PC-3 (cell line): Measurements from ENCODE around the gene DIP2A. TPM values are rescaled to one million over a fixed set of nuclear protein-coding genes. Genes with fewer than 3 reads are reported as not detected.

Experiments used
- ATAC-seq: fragments of 200-7000 bp; cut with Tn5 transposase; 2 replicates; pipeline ENCODE4 v1.9.1; 2020; ENCODE audit warnings: mild to moderate bottlenecking, moderate library complexity
- BruUV-seq: library from RNA; stranded (reverse); fragments of 400-500 nt; replicated peaks from 2 replicates; lab custom pipeline; 2021; lab: Mats Ljungman, UMichigan
- CTCF ChIA-PET: fragments of 300-600 bp; sonication (Branson Sonifier 250); formaldehyde crosslinking; loops from one replicate; lab custom pipeline; 2022; ENCODE audit warnings: antibody characterized with exemption; lab: Charles Lee
- POLR2A ChIA-PET: fragments of 300-600 bp; sonication (Branson Sonifier 250); formaldehyde crosslinking; loops from one replicate; lab custom pipeline; 2022; ENCODE audit warnings: antibody characterized with exemption; ENCODE audit not compliant: unreplicated experiment; lab: Charles Lee
- DNase-seq: peaks from one replicate; pipeline ENCODE4 v3.0.0-alpha.2; 2015
- H2AFZ ChIP-seq: fragments of 300-600 bp; sonication (generic); 2 replicates; pipeline ENCODE4 v1.6.0; 2016; ENCODE audit warnings: antibody characterized with exemption, low read length
- H3F3A ChIP-seq: fragments of 300-600 bp; sonication (generic); one replicate; pipeline ENCODE4 v1.6.0; 2017; ENCODE audit warnings: antibody characterized with exemption, low read length, control low read depth, mild to moderate bottlenecking; ENCODE audit not compliant: unreplicated experiment
- H3K27ac ChIP-seq: fragments of 300-600 bp; sonication (generic); 2 replicates; pipeline ENCODE4 v1.5.1; 2016; ENCODE audit warnings: mild to moderate bottlenecking, low read length
- H3K27me3 ChIP-seq: fragments of 300-600 bp; sonication (generic); 2 replicates; pipeline ENCODE4 v1.6.1; 2016; ENCODE audit warnings: low read length, mixed read lengths
- H3K36me3 ChIP-seq: fragments of 300-600 bp; sonication (generic); 2 replicates; pipeline ENCODE4 v1.6.1; 2016; ENCODE audit warnings: low read depth, mixed run types, low read length, mixed read lengths
- H3K4me1 ChIP-seq: fragments of 300-600 bp; sonication (generic); 2 replicates; pipeline ENCODE4 v1.5.1; 2016; ENCODE audit warnings: low read length; ENCODE audit not compliant: insufficient read depth
- H3K4me2 ChIP-seq: fragments of 300-600 bp; sonication (generic); 2 replicates; pipeline ENCODE4 v1.6.0; 2016; ENCODE audit warnings: low read length
- H3K4me3 ChIP-seq: fragments of 300-600 bp; sonication (generic); 2 replicates; pipeline ENCODE4 v1.5.1; 2016; ENCODE audit warnings: mild to moderate bottlenecking, low read length, mixed read lengths
- H3K79me2 ChIP-seq: fragments of 300-600 bp; sonication (generic); 2 replicates; pipeline ENCODE4 v1.6.1; 2017; ENCODE audit warnings: low read length, mixed read lengths
- H3K9ac ChIP-seq: fragments of 300-600 bp; sonication (generic); 2 replicates; pipeline ENCODE4 v1.6.0; 2016; ENCODE audit warnings: mild to moderate bottlenecking, low read length
- H3K9me2 ChIP-seq: fragments of 300-600 bp; sonication (generic); replicated peaks from 2 replicates; pipeline ENCODE4 v1.6.1; 2016; ENCODE audit warnings: mixed run types, low read length, mixed read lengths
- H3K9me3 ChIP-seq: fragments of 300-600 bp; sonication (generic); 2 replicates; pipeline ENCODE4 v1.6.1; 2016; ENCODE audit warnings: low read length, mixed read lengths
- H4K20me1 ChIP-seq: fragments of 300-600 bp; sonication (generic); 2 replicates; pipeline ENCODE4 v1.6.1; 2016; ENCODE audit warnings: low read length, mixed read lengths
- EZH2 ChIP-seq: fragments of 300-600 bp; sonication (generic); IDR thresholded peaks from one replicate; pipeline ENCODE4 v1.6.1; 2017; ENCODE audit warnings: antibody characterized with exemption, mild to moderate bottlenecking, low read length; ENCODE audit not compliant: unreplicated experiment
- EZH2phosphoT487 ChIP-seq: fragments of 300-600 bp; sonication (generic); IDR thresholded peaks from 2 replicates; pipeline ENCODE4 v1.6.1; 2018; ENCODE audit warnings: mild to moderate bottlenecking, antibody characterized with exemption, low read length, borderline replicate concordance
- intact Hi-C: fragments of 100-400 bp; cut with micrococcal nuclease; formaldehyde crosslinking; loops from 2 replicates; pipeline ENCODE4 v1.9.0; 2023
- total RNA-seq: library from RNA; depleted of rRNA; stranded (reverse); fragments of >200 nt; gene quantifications from 2 replicates; pipeline ENCODE4 v1.2.3, GENCODE V29; 2014
- TF ChIP-seq, protein P1 (sequence below): fragments of 300-600 bp; sonication (generic); conservative IDR thresholded peaks from 2 replicates; pipeline ENCODE4 v1.5.1; 2017; ENCODE audit warnings: antibody characterized with exemption, low read depth, mild to moderate bottlenecking, low read length

DIP2A gene
- total RNA-seq, 1 experiment from 2014 or later, result 23.7 TPM

DNA sequence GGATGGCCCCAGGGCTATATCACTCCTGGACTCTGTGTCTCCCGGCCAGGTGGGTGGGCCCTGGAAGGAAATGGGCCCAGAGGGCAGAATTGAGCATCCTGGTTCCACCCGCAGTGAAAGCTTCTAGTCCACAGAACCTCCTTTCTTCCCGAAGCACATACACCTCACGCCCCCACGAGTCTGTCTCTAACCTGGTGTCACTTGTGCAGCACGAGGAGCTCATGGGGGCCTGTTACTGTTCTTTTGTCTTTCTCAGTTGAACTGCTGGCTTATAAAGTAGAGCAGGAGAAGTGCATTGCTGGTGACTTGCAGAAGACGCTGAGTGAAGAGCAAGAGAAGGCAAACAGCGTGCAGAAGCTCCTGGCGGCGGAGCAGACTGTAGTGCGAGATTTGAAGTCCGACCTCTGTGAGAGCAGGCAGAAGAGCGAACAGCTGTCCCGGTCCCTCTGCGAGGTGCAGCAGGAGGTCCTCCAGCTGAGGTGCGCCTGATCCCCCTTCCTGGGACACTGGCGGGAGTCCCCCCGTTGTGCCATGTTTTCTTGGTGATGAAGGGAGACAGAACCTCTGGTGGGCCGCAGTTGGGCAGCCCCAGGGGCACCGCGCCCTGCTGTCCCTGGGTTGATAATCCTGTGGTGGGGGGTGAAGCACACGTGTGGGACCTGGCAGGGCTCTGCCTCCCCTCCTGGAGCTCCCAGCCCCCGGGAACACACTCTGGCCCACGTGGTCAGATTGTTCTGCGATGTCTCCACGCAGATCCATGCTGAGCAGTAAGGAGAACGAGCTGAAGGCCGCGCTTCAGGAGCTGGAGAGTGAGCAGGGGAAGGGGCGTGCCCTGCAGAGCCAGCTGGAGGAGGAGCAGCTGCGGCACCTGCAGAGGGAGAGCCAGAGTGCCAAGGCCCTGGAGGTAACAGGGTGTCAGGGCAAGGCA lies 28.7 kb upstream of the DIP2A start:
- ChIA-PET CTCF (no interaction called here), POLR2A (no interaction called here)
- H3K4me3 ChIP-seq, result no peak overlapping the region
- no peaks in the 10 kb centered on the region for H3K4me1 ChIP-seq
- H3K9ac ChIP-seq, result no peak overlapping the region
- H3K27ac ChIP-seq, result no peak overlapping the region
- DNase-seq (no peak), ATAC-seq (no peak)
- H3K4me2 ChIP-seq, result no peak overlapping the region
- H4K20me1 ChIP-seq, result no peaks in the 10 kb centered on the region
- no peaks in the 10 kb centered on the region for H3K9me2 ChIP-seq
- no peaks in the 10 kb centered on the region for H3K79me2 ChIP-seq
- BruUV-seq, result no TSS peak
- no peaks in the 10 kb centered on the region for H3K9me3 ChIP-seq
- intact Hi-C loops, result no loop called here
- TF ChIP-seq EZH2phosphoT487 (no peak), EZH2 (no peak)
- TF ChIP-seq, protein P1, sequence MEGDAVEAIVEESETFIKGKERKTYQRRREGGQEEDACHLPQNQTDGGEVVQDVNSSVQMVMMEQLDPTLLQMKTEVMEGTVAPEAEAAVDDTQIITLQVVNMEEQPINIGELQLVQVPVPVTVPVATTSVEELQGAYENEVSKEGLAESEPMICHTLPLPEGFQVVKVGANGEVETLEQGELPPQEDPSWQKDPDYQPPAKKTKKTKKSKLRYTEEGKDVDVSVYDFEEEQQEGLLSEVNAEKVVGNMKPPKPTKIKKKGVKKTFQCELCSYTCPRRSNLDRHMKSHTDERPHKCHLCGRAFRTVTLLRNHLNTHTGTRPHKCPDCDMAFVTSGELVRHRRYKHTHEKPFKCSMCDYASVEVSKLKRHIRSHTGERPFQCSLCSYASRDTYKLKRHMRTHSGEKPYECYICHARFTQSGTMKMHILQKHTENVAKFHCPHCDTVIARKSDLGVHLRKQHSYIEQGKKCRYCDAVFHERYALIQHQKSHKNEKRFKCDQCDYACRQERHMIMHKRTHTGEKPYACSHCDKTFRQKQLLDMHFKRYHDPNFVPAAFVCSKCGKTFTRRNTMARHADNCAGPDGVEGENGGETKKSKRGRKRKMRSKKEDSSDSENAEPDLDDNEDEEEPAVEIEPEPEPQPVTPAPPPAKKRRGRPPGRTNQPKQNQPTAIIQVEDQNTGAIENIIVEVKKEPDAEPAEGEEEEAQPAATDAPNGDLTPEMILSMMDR, result no peak
- H2AFZ ChIP-seq, result no peak overlapping the region
- H3F3A ChIP-seq, result no peaks in the 10 kb centered on the region
- H3K27me3 ChIP-seq, result no peaks in the 10 kb centered on the region
- H3K36me3 ChIP-seq, result peaks cover 27% of the 10 kb centered on the region; the same call in 1 of the 2 replicates

DNA sequence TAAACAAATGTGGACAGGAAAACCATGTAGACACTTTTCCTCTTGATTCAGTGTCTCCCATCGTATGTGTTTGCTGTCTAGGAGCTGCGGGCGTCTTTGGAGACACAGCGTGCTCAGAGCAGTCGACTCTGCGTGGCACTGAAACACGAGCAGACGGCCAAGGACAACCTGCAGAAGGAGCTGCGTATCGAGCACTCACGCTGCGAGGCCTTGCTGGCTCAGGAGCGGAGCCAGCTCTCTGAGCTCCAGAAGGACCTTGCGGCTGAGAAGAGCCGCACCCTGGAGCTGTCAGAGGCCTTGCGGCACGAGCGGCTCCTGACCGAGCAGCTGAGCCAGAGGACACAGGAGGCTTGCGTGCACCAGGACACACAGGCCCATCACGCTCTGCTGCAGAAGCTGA lies 27.2 kb upstream of the DIP2A start:
- ATAC-seq, result no peak
- no TSS peak for BruUV-seq
- CTCF ChIA-PET, result no interaction called here

More for the DNA sequence above, 27.2 kb upstream of the DIP2A start:
- TF ChIP-seq EZH2phosphoT487, result no peak
- TF ChIP-seq, protein P1, result no peak
- no peak for TF ChIP-seq EZH2
- Histone ChIP-seq H3K9me2 (no peaks in the 10 kb centered on the region), H3K9ac (no peak overlapping the region), H3K79me2 (no peaks in the 10 kb centered on the region), H2AFZ (no peak overlapping the region), H3K4me1 (no peaks in the 10 kb centered on the region), H3K27ac (no peak overlapping the region), H3K36me3 (peaks cover 27% of the 10 kb centered on the region), H3K4me2 (no peak overlapping the region), H4K20me1 (no peaks in the 10 kb centered on the region), H3F3A (no peaks in the 10 kb centered on the region), H3K9me3 (no peaks in the 10 kb centered on the region), H3K4me3 (no peak overlapping the region), H3K27me3 (no peaks in the 10 kb centered on the region)
- DNase-seq, result no peak
- intact Hi-C loops, result no loop called here
- POLR2A ChIA-PET, result no interaction called here
